HepG2 (cell line): ENCODE measurements around the gene ERC1. TPM values are rescaled to one million over a fixed set of nuclear protein-coding genes. Genes with fewer than 3 reads are reported as not detected.

Source experiments
- ATAC-seq: fragments of 200-7000 bp; cut with Tn5 transposase; 3 replicates; pipeline ENCODE4 v1.9.1; 2020; ENCODE audit warnings: mild to moderate bottlenecking, moderate library complexity
- Bru-seq: library from RNA; stranded (reverse); fragments of 400-500 nt; gene quantifications from one replicate; lab custom pipeline; 2021; lab: Mats Ljungman, UMichigan
- BruChase-seq, 2 experiments: library from RNA; stranded (reverse); fragments of 400-500 nt; gene quantifications; one replicate each; lab custom pipeline; 2021; lab: Mats Ljungman, UMichigan
- BruUV-seq: library from RNA; stranded (reverse); fragments of 400-500 nt; replicated peaks from 2 replicates; lab custom pipeline; 2021; lab: Mats Ljungman, UMichigan
- CTCF ChIA-PET: fragments of 300-600 bp; formaldehyde crosslinking; extraction: SDS; loops from one replicate; lab custom pipeline; 2021; ENCODE audit warnings: low total read pairs, inconsistent platforms, low intra/inter-chr PET ratio; lab: Yijun Ruan, JAX
- POLR2A ChIA-PET: fragments of 350-600 bp; sonication (Branson Sonifier 250); formaldehyde crosslinking; loops from one replicate; lab custom pipeline; 2020; ENCODE audit warnings: antibody characterized with exemption, inconsistent platforms; lab: Yijun Ruan, JAX
- DNase-seq: peaks from one replicate; pipeline ENCODE4 v3.0.0-alpha.2; 2015; ENCODE audit warnings: low spot score
- FAIRE-seq: peaks from 3 replicates; lab custom pipeline; 2011; peaks lifted over from hg19 to GRCh38; lab: Jason Lieb, UNC
- H2AFZ ChIP-seq: one replicate; pipeline ENCODE4 v1.6.1; 2011; ENCODE audit warnings: low read length, inconsistent platforms
- H3K27ac ChIP-seq: fragments of 300-600 bp; 3 replicates; pipeline ENCODE4 v1.8.0; 2011; ENCODE audit warnings: mixed run types, mild to moderate bottlenecking, mixed read lengths, low read length, inconsistent platforms; ENCODE audit not compliant: insufficient read depth; ENCODE audit errors: extremely low read length
- H3K27me3 ChIP-seq, 2 experiments: fragments of 200-600 bp in 1 of 2; 2 replicates in 1 of 2; 3 replicates in 1 of 2; pipeline versions ENCODE4 v1.6.0 to v1.8.0; 2011; ENCODE audit warnings: low read length in 2 of 2, mild to moderate bottlenecking in 2 of 2, moderate library complexity in 2 of 2, inconsistent platforms in 1 of 2; ENCODE audit not compliant: insufficient read depth in 2 of 2, control insufficient read depth in 1 of 2
- H3K36me3 ChIP-seq, 2 experiments: fragments of 200-600 bp in 1 of 2; replicated peaks in 1 of 2; 2 replicates in 1 of 2; 3 replicates in 1 of 2; pipeline versions ENCODE4 v1.5.1 to v1.8.0; 2011; ENCODE audit warnings: low read length in 2 of 2, inconsistent platforms in 1 of 2; ENCODE audit not compliant: insufficient read depth in 2 of 2, control insufficient read depth in 1 of 2
- H3K4me1 ChIP-seq: 2 replicates; pipeline ENCODE4 v1.5.1; 2012; ENCODE audit warnings: low read length, inconsistent platforms; ENCODE audit not compliant: insufficient read depth
- H3K4me2 ChIP-seq: 2 replicates; pipeline ENCODE4 v1.6.0; 2011; ENCODE audit warnings: low read depth, low read length, inconsistent platforms
- H3K4me3 ChIP-seq, 3 experiments: fragments of 200-600 bp in 1 of 3; sonication (generic), shearing (Covaris generic) in 1 of 3; replicated peaks in 1 of 3; 2 replicates each; pipeline ENCODE4 v1.5.1; 2011 to 2016; ENCODE audit warnings: low read length in 3 of 3, inconsistent platforms in 2 of 3, low read depth in 2 of 3, mild to moderate bottlenecking in 2 of 3, control low read depth in 1 of 3, mixed read lengths in 1 of 3; ENCODE audit not compliant: insufficient read depth in 1 of 3
- H3K79me2 ChIP-seq: one replicate; pipeline ENCODE4 v1.6.1; 2011; ENCODE audit warnings: low read length, inconsistent platforms; ENCODE audit not compliant: insufficient read depth
- H3K9ac ChIP-seq: 2 replicates; pipeline ENCODE4 v1.6.0; 2011; ENCODE audit warnings: mild to moderate bottlenecking, low read depth, low read length, inconsistent platforms; ENCODE audit not compliant: insufficient read depth
- H3K9me3 ChIP-seq: 2 replicates; pipeline ENCODE4 v1.5.1; 2012; ENCODE audit warnings: mild to moderate bottlenecking, low read length
- H4K20me1 ChIP-seq: 2 replicates; pipeline ENCODE4 v1.6.0; 2011; ENCODE audit warnings: inconsistent platforms, mild to moderate bottlenecking, low read length, moderate library complexity; ENCODE audit not compliant: insufficient read depth
- BCL6 ChIP-seq: IDR thresholded peaks from 2 replicates; pipeline ENCODE4 v1.6.1; 2016; ENCODE audit warnings: missing genetic modification reagents, missing compliant biosample characterization
- IRF2 ChIP-seq: IDR thresholded peaks from 2 replicates; pipeline ENCODE4 v1.6.1; 2018; ENCODE audit warnings: missing genetic modification reagents, missing compliant biosample characterization
- NR3C1 ChIP-seq: sonication (generic); formaldehyde crosslinking; IDR thresholded peaks from 2 replicates; pipeline ENCODE4 v1.4.0; 2020; ENCODE audit warnings: missing genetic modification reagents
- RBAK ChIP-seq: sonication (generic); formaldehyde crosslinking; IDR thresholded peaks from 2 replicates; pipeline ENCODE4 v1.5.1; 2020; ENCODE audit warnings: mild to moderate bottlenecking, missing genetic modification reagents
- RFXAP ChIP-seq: sonication (generic); formaldehyde crosslinking; IDR thresholded peaks from 2 replicates; pipeline ENCODE4 v1.4.0; 2020; ENCODE audit warnings: missing genetic modification reagents, borderline replicate concordance
- SIX4 ChIP-seq: sonication (generic); formaldehyde crosslinking; IDR thresholded peaks from 2 replicates; pipeline ENCODE4 v1.4.0; 2020; ENCODE audit warnings: missing genetic modification reagents
- TCF12 ChIP-seq, 2 experiments: fragments of 450-650 bp in 1 of 2; sonication (generic) in 1 of 2; formaldehyde crosslinking in 1 of 2; IDR thresholded peaks; 2 replicates each; pipeline versions ENCODE4 v1.6.1 to v1.8.0; 2017 to 2022; ENCODE audit warnings: antibody characterized with exemption in 1 of 2, mild to moderate bottlenecking in 1 of 2, missing genetic modification reagents in 1 of 2, moderate library complexity in 1 of 2
- ZNF350 ChIP-seq: sonication (generic); formaldehyde crosslinking; IDR thresholded peaks from 2 replicates; pipeline ENCODE4 v1.4.0; 2020; ENCODE audit warnings: mild to moderate bottlenecking, low read depth, missing genetic modification reagents, borderline replicate concordance
- ZNF430 ChIP-seq: sonication (generic); formaldehyde crosslinking; IDR thresholded peaks from 2 replicates; pipeline ENCODE4 v1.9.0; 2021; ENCODE audit warnings: mild to moderate bottlenecking, missing genetic modification reagents
- ZNF557 ChIP-seq: sonication (generic); formaldehyde crosslinking; IDR thresholded peaks from 2 replicates; pipeline ENCODE4 v1.4.0; 2020; ENCODE audit warnings: missing genetic modification reagents
- ZNF777 ChIP-seq: sonication (generic); formaldehyde crosslinking; IDR thresholded peaks from 2 replicates; pipeline ENCODE4 v1.4.0; 2020; ENCODE audit warnings: missing genetic modification reagents
- WGBS: methylation state at CpG from one replicate; pipeline ENCODE4 v1.1.6; 2017; ENCODE audit warnings: low lambda C conversion rate; 5-methylcytosine and 5-hydroxymethylcytosine counted together
- in situ Hi-C: cut with HindIII; loops from 2 replicates; pipeline ENCODE4 v1.10.0; 2017; ENCODE audit warnings: low pct_unique_long_range_greater_than_20kb; ENCODE audit not compliant: extremely low pct_ligation_motif_present
- intact Hi-C: fragments of 100-400 bp; cut with micrococcal nuclease; formaldehyde crosslinking; loops from one replicate; pipeline ENCODE4 v1.10.0; 2022; ENCODE audit not compliant: unreplicated experiment
- long read RNA-seq, 2 experiments: library from RNA in 1 of 2; library from polyadenylated mRNA in 1 of 2; stranded (forward) in 1 of 2; unstranded in 1 of 2; transcript quantifications; one replicate each; pipeline ENCODE4 v2.0.0, GENCODE V29; 2019 to 2022
- polyA minus RNA-seq, 3 experiments: library from RNA; depleted of rRNA, polyadenylated mRNA; stranded (reverse); fragments of >200 nt; gene quantifications; 2 replicates each; pipeline ENCODE4 v1.2.3, GENCODE V29; 2011; ENCODE audit warnings: low replicate concordance in 1 of 3
- polyA plus RNA-seq, 8 experiments: library from polyadenylated mRNA; depleted of rRNA in 3 of 8; stranded (reverse) in 7 of 8; unstranded in 1 of 8; fragments of >200 nt; fragmentation: Illumina TruSeq in 4 of 8; extraction: Trizol in 4 of 8; gene quantifications; 2 replicates each; pipeline versions ENCODE4 v1.2.1 to v1.2.3, GENCODE V29; 2011 to 2016; ENCODE audit warnings: low read depth in 4 of 8, missing spikeins in 1 of 8, mixed read lengths in 1 of 8; ENCODE audit not compliant: insufficient read depth in 1 of 8
- total RNA-seq, 5 experiments: library from RNA; depleted of rRNA; stranded (reverse); fragments of >200 nt; fragmentation: Illumina TruSeq; extraction: Trizol; gene quantifications; 2 replicates each; pipeline ENCODE4 v1.2.3, GENCODE V29; 2016; ENCODE audit warnings: low read depth in 1 of 5
- TF ChIP-seq, protein P1 (sequence below): sonication (generic); formaldehyde crosslinking; IDR thresholded peaks from 2 replicates; pipeline ENCODE4 v1.8.0; 2022; ENCODE audit warnings: missing genetic modification reagents, mild to moderate bottlenecking, inconsistent platforms, borderline replicate concordance
- TF ChIP-seq, protein P2 (sequence below): sonication (generic); formaldehyde crosslinking; IDR thresholded peaks from 2 replicates; pipeline ENCODE4 v1.4.0; 2020; ENCODE audit warnings: mild to moderate bottlenecking, missing genetic modification reagents
- TF ChIP-seq, protein P3 (sequence below): sonication (generic); formaldehyde crosslinking; IDR thresholded peaks from 2 replicates; pipeline ENCODE4 v1.4.0; 2020; ENCODE audit warnings: missing genetic modification reagents

The ERC1 gene
- total RNA-seq (2016; rRNA removed; fragmentation: Illumina TruSeq; extraction: Trizol) (12.4 and 15.7 TPM in 2 replicates), polyA plus RNA-seq (2011; rRNA removed) (5.9 and 6.1 TPM in 2 replicates), polyA minus RNA-seq (2011; rRNA and poly(A)+ RNA removed; ENCODE audit: low replicate concordance) (59.0 and 129 TPM in 2 replicates), Bru-seq, nascent RNA (percentile 69 among the genes with signal in this experiment), BruChase-seq, experiment 1, labeled RNA remaining after a 6-hour chase (percentile 67 among the genes with signal in this experiment), BruChase-seq, experiment 2, labeled RNA remaining after a 2-hour chase (percentile 67 among the genes with signal in this experiment)
- total RNA-seq (2016; cell fraction: cytosol; rRNA removed; fragmentation: Illumina TruSeq; extraction: Trizol; ENCODE audit: low read depth) = 67.4 and 70.8 TPM in 2 replicates
- 11.4 and 12.5 TPM in 2 replicates for total RNA-seq (2016; cell fraction: insoluble cytoplasmic fraction; rRNA removed; fragmentation: Illumina TruSeq; extraction: Trizol)
- 24.5 and 36.7 TPM in 2 replicates for total RNA-seq (2016; cell fraction: membrane; rRNA removed; fragmentation: Illumina TruSeq; extraction: Trizol)
- total RNA-seq (2016; cell fraction: nucleus; rRNA removed; fragmentation: Illumina TruSeq; extraction: Trizol) = 32.3 and 40.1 TPM in 2 replicates
- polyA plus RNA-seq (2011; cell fraction: cytosol; rRNA removed) = 4.2 and 9.0 TPM in 2 replicates
- polyA plus RNA-seq (2011; cell fraction: nucleus; rRNA removed) = 7.3 and 8.7 TPM in 2 replicates
- 6.7 and 6.9 TPM in 2 replicates for polyA plus RNA-seq (2012)
- polyA plus RNA-seq (2016; cell fraction: cytosol; fragmentation: Illumina TruSeq; extraction: Trizol; ENCODE audit: low read depth) = 0.28 TPM in 2 replicates
- polyA plus RNA-seq (2016; cell fraction: insoluble cytoplasmic fraction; fragmentation: Illumina TruSeq; extraction: Trizol; ENCODE audit: low read depth) = 5.7 and 6.9 TPM in 2 replicates
- polyA plus RNA-seq (2016; cell fraction: membrane; fragmentation: Illumina TruSeq; extraction: Trizol; ENCODE audit: low read depth) = 0.73 and 0.94 TPM in 2 replicates
- polyA plus RNA-seq (2016; cell fraction: nucleus; fragmentation: Illumina TruSeq; extraction: Trizol; ENCODE audit: insufficient read depth, low read depth) = 6.6 and 8.8 TPM in 2 replicates
- 11.0 and 12.8 TPM in 2 replicates for polyA minus RNA-seq (2011; cell fraction: cytosol; rRNA and poly(A)+ RNA removed)
- 61.9 and 68.1 TPM in 2 replicates for polyA minus RNA-seq (2011; cell fraction: nucleus; rRNA and poly(A)+ RNA removed)
- long read RNA-seq, experiment 1, partial matches to known transcripts = 10 of 16 reads
- long read RNA-seq, experiment 1, other reads (novel, unspliced or antisense) = 6 of 16 reads
- long read RNA-seq, experiment 2, full-length matches to known transcripts = 2 of 26 reads
- long read RNA-seq, experiment 2, partial matches to known transcripts = 19 of 26 reads
- long read RNA-seq, experiment 2, other reads (novel, unspliced or antisense) = 5 of 26 reads

DNA sequence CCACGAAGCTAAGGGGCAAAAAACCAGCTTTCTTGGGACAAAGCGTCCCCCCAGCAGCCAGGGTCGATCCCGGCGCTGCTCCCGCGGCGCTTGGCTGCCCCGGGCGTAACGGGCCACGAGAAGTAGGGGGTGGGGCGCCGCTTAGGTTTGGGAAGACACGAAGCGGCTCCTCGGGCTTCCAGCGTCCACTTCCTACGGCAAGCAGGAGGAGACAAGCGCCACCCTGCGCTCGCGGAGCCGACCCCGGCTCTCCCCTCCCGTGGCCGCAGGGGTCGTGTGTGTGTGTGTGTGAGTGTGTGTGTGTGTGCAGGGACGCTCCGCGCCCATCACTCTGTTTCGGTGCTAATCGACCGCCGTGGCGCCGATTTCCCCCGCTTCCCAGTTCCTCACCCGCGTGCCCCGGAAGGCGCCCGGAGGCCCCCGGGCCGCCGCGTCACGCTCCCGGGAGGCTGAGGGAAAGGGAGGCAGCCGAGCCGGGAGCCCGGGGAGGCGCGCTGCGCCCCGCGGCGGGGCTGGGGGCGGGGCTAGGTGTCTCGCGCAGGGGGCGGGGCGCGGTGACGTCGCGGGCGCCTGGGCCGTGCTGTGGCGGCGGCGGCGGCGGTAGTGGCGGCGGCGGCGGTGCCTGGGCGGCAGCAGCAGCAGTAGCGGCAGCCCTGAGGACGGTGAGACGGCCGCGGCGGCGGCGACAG, at the start of gene ERC1:
Gene ERC1 (plus strand): TSS at position 563 of the 689 bp plus-strand sequence. CDS start 36,681 bp downstream, outside the sequence.
- H3K4me1 ChIP-seq = peaks cover 40% of the 10 kb centered on the region
- in situ Hi-C loops = no loop called here
- peaks cover 34% of the 10 kb centered on the region for H3K79me2 ChIP-seq
- ChIA-PET POLR2A (interaction anchor here (2.4 kb wide), 1 partner anchor 41 kb away, joined by 20 read pairs; the partner anchor contains the start of gene RAD52), CTCF (no interaction called here)
- peak within 1 kb of the TSS; percentile 62 to 83 (median 81) for H3K4me3 ChIP-seq
- H4K20me1 ChIP-seq = no peaks in the 10 kb centered on the region
- WGBS = 1% methylated on average over 19 of the region's 87 CpGs
- H3K9me3 ChIP-seq = no peaks in the 10 kb centered on the region
- no peak for FAIRE-seq
- H3K36me3 ChIP-seq = no peaks in the 10 kb centered on the region
- H3K4me2 ChIP-seq = peak within 1 kb of the TSS; percentile 94
- peak; percentile 85 for ATAC-seq
- intact Hi-C loops = loop anchor here (5.0 kb wide), 1 partner anchor 61 kb away; no protein-coding TSS in a partner anchor
- BruUV-seq = no TSS peak
- H3K9ac ChIP-seq = peak within 1 kb of the TSS; percentile 91
- H3K27ac ChIP-seq = peak within 1 kb of the TSS; percentile 93
- peak; percentile 72 for DNase-seq
- H3K27me3 ChIP-seq = no peaks in the 10 kb centered on the region; a peak in 1 of 5 replicates
- H2AFZ ChIP-seq = peak within 1 kb of the TSS; percentile 5
- TF ChIP-seq, protein P1, sequence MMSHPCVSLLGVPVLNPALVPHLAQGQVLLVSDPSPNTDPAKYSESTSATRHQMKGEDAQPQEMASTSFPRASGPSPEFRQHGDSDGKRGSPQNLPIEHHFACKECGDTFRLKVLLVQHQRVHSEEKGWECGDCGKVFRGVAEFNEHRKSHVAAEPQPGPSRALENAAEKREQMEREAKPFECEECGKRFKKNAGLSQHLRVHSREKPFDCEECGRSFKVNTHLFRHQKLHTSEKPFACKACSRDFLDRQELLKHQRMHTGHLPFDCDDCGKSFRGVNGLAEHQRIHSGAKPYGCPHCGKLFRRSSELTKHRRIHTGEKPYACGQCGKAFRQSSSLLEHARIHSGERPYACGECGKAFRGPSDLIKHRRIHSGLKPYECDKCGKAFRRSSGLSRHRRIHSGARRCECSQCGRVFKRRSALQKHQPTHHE (CRISPR knock-in tag) = peak; percentile 53; the same call in 1 of the 2 replicates
- TF ChIP-seq ZNF777 (CRISPR knock-in tag) (peak; percentile 56), TCF12 (IDR thresholded peaks at IDR 0.05) (no peak), TCF12 (CRISPR knock-in tag; IDR thresholded peaks at IDR 0.05) (peak; percentile 19; the same call in 1 of the 2 replicates), RBAK (CRISPR knock-in tag) (no peak), ZNF557 (CRISPR knock-in tag) (no peak), SIX4 (CRISPR knock-in tag) (no peak), NR3C1 (no peak), RFXAP (CRISPR knock-in tag) (0 out of 2 replicates have a peak, but pooled peaks have one; percentile 39), IRF2 (CRISPR knock-in tag) (peak; percentile 65; the same call in 1 of the 2 replicates), ZNF350 (peak; percentile 90), ZNF430 (CRISPR knock-in tag) (peak; percentile 93), BCL6 (CRISPR knock-in tag) (peak; percentile 19; the same call in 1 of the 2 replicates)
- TF ChIP-seq, protein P2, sequence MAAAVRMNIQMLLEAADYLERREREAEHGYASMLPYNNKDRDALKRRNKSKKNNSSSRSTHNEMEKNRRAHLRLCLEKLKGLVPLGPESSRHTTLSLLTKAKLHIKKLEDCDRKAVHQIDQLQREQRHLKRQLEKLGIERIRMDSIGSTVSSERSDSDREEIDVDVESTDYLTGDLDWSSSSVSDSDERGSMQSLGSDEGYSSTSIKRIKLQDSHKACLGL (CRISPR knock-in tag) = no peak
- TF ChIP-seq, protein P3, sequence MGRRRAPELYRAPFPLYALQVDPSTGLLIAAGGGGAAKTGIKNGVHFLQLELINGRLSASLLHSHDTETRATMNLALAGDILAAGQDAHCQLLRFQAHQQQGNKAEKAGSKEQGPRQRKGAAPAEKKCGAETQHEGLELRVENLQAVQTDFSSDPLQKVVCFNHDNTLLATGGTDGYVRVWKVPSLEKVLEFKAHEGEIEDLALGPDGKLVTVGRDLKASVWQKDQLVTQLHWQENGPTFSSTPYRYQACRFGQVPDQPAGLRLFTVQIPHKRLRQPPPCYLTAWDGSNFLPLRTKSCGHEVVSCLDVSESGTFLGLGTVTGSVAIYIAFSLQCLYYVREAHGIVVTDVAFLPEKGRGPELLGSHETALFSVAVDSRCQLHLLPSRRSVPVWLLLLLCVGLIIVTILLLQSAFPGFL (CRISPR knock-in tag) = no peak
